GM19238 (cell line): ENCODE data around the gene IFIT2.
"Not testable (repeated sequence)": the region's sequence is repeated elsewhere in the genome, so short reads cannot be mapped to it uniquely, and the experiment has no call there.

Experiments
- DNase-seq: peaks from one replicate; pipeline ENCODE4 v3.0.0; 2011; ENCODE audit warnings: low spot score; ENCODE audit not compliant: insufficient read length

Gene IFIT2

GRCh38 chr10:89306434-89307268, 4.8 kb downstream of the IFIT2 start:
- DNase-seq: no peak

- no peak for DNase-seq
Measured at GRCh38 chr10:89307269-89307577, 5.4 kb downstream of the IFIT2 start.

- no peak for DNase-seq
Measured at GRCh38 chr10:89308266-89308665, 6.4 kb downstream of the IFIT2 start.

- DNase-seq: no peak
Measured at GRCh38 chr10:89308736-89309135, 6.9 kb downstream of the IFIT2 start.

DNA sequence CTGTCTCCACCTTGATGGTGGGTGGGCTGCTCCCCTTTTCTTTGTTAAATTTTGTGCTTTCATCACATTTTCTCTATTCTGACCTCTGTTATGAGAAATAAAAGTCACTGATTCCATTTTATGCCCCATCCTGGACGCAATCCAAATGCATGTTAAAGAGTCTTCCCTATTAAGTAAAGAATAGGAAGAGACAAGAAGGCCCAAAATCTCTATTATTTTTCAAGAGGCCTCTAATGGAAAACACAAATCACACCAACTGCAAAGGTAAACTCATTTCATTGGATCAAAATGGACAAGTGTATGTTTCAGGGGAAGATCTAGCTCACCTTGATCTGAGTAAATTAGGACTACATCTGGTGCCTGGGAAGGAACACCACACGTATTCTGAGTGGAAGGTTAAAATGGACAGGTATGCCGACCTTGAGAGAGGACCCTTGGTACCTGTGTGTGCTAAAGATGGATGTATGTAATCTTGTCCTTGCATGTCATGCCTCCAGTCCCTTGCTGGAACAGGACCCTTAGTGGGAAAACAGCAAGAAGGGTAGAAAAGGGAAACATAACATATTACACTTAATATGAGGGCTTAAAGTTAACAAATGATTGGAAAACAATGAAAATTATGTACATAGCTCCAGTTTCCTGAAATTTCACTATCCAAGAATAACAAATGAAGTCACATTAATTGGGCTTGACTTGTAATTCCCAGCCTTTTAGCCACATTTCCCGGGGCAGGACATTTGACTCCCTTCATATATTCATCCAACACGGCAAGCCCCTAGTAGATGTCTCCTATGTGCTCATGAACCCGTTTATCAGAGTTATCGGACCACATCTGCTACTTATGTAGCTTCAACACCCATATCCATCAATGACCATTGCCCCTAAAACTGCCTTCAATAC, 7.6 kb downstream of the IFIT2 start:
- no peak for DNase-seq

DNA sequence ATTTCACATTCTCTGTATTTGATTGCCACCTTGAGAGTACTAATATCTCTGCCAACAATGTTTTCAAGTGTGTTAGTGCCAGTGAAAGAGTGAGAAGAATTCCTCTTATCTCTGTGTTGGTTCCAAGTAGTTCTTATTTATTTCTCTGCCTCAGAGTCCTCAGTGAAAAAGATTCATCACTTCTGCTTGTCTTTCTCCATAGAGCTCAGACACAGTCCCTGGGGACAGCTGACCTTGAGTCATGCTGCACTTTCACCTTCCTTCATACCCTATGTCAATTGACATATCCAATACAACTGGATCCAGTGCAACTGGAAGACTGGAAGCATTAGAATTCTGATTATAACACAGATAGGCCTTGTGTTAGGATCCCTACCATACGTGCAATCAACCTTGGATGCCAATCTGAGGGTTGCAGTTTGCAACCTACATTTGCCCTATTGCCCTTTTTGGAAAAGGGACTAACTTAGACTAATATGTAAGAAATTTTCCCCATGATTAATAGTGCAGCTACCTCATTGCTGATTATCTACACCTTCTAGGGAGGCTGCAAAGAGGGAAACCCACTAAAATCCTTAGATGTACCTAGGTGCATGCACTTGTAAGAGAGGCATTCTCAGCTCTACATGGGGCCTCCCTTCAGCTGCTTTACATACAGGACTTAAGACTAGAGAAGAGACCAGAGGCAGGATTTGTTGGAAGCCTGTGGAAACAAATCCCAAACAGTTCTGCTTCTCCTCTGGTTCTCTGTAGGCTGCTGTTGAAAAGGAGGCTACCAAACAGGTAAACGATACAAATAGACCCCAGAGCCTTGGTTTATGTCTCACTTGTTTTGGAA, 8.4 kb downstream of the IFIT2 start:
- DNase-seq: no peak

DNA sequence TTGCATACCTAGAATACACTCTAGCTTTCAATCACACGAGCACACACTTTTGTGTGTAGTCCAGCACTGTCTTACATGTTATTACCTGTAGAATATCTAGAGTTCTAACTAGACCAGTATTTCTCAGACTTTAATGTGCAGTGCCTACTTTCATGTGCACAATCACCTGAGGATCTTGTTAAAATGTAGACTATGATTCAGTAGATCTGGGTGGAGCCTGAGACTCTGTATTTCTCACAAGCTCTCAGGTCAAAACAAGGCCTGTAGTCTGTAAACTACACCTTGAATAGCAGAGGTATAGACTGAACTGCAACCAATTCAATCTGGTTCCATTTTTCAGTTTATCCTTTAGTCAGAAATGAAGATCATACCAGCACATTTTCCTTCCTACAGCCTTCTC, 11.1 kb downstream of the IFIT2 start:
- no peak for DNase-seq

GRCh38 chr10:89314676-89315075, 12.8 kb downstream of the IFIT2 start:
- DNase-seq: no peak

GRCh38 chr10:89318047-89318446, 16.2 kb downstream of the IFIT2 start:
- not testable (repeated sequence) for DNase-seq

DNA sequence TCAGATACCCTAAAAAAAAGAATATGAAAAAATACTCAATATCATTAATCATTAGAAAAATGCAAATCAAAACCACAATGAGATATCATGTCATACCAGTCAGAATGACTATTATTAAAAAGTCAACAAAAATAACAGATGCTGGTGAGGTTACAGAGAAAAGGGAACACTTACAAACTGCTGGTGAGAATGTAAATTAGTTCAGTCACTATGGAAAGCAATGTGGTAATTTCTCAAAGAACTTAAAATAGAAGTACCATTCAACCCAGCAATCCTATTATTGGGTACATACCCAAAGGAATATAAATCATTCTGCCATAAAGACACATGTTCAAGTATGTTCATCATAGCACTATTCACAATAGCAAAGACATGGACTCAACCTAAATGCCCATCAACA, 23.2 kb downstream of the IFIT2 start:
- DNase-seq: not testable (repeated sequence)

DNA sequence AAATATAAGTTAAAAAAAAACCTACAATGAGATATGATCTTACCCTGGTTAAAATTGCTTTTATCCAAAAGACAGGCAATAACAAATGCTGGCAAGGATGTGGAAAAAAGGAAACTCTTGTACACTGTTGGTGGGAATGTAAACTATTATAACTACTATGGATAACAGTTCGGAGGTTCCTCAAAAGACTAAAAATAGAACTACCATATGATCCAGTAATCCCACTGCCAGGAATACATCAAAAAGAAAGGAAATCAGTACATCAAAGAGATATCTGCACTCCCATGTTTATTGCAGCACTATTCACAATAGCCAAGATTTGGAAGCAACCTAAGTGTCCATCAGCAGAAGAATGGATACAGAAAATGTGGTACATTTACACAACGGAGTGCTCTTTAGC, 24.0 kb downstream of the IFIT2 start:
- not testable (repeated sequence) for DNase-seq

GRCh38 chr10:89327803-89328441, 26.1 kb downstream of the IFIT2 start, which contains the start of gene IFIT3:
IFIT3 (plus strand) TSS chr10:89327997; CDS start chr10:89328074, 77 bp downstream.
- DNase-seq: peak; percentile 21

- DNase-seq: no peak
Measured at GRCh38 chr10:89329151-89329550, 27.3 kb downstream of the IFIT2 start.

DNA sequence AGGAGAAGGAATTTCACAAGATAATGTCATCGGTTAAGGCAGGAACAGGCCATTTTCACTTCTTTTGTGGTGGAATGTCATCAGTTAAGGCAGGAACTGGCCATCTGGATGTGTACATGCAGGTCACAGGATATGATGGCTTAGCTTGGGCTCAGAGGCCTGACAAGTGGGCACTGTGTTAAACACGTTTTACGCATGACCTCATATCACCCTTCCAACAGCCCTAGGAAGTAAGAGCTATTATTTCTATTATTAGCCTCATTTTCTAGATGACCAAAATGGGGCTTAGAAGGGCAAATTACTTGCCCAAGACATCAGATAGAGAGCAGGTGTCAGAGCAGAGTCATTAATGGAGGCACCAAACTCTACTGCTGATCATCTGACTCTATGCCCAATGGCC, 28.2 kb downstream of the IFIT2 start:
- not testable (repeated sequence) for DNase-seq

DNA sequence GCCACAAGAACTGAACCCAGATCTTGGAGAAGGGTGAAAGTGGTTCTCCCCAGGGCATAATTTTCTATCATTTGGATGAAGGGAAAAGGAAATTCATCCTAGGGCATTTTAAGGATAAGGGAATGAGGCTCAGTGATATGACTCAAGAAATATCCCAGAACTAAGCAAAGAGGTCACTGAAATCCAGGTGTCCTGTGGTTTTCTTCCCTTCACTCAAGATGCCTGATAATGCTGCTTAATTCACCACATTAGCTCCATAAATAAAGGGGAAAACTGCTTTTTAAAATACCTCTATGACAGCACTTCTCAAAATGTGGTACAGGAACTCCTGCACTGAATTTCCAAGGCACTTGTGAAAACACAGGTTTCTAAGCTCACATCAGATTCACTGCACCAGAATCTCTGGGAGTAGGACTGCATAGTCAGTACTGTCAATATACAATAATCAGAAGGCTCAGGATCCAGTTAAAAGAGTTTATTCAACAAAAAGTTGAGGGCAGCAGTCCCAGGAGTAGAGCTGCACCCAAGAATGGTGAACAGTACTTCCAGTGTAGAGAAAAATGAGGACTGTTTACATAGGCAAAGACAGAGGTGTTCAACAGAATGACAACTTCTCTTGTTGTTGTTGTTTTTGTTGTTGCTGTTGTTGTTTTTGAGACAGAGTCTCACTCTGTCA, 28.8 kb downstream of the IFIT2 start:
- no peak for DNase-seq

DNA sequence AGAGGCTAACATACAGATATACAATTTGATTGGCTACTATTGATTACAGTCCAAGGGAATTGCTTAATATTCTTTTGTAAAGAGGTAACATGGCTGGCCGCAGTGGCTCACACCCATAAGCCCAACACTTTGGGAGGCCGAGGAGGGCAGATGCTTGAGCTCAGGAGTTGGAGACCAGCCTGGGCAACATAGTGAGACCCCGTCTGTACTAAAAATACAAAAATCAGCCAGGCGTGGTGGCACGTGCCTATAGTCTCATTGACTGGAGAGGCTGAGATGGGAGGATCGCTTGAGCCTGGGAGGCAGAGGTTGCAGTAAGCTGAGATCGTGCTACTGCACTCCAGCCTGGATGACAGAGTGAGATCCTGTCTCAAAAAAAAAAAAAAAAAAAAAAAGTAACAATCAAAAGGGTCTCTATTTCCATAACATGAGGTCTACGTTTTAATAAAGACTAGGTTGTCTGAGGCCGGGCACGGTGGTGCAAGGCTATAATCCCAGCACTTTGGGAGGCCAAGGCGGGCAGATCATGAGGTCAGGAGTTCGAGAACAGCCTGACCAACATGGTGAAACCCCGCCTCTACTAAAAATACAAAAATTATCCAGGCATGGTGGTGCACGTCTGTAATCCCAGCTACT, 29.8 kb downstream of the IFIT2 start:
- DNase-seq: not testable (repeated sequence)

DNA sequence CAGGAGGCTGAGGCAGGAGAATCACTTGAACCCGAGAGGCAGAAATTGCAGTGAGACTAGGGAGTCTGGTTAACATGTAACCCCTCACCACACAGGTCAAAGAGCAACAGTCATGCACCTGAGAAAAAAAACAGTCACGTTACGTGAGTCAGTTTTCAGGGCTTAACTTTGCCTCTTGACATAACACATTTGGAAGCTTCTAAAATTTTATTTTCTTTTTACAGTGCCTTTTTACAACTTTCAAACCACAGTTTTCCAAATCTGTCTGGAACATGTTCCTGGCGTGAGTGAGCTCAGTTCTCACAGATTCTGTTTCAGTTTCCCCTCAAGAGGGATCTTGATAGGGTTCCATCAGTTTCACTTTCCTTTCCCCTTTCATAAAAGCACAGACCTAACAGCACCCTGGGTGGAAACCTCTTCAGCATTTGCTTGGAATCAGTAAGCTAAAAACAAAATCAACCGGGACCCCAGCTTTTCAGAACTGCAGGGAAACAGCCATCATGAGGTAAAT, 30.3 kb downstream of the IFIT2 start:
- DNase-seq: no peak

DNA sequence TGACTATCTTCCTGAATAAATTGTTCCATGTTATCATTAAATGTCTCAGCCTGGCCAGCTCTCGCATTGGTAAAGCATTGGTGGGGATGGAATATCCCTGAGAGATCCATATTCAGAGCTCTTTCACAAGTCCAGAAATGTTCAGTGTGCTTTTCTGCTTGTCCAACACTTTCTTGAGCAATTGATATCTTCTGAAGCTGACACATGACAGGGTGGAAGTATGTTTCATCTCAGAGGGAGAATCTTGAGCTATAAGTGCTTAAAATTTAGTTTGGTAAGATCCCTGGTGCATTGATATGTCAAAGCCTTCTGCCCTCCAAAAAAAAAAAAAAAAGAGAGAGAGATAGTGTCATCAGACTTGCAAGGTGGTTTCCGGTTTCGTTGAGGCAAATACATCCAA, 33.4 kb downstream of the IFIT2 start:
- no peak for DNase-seq

DNA sequence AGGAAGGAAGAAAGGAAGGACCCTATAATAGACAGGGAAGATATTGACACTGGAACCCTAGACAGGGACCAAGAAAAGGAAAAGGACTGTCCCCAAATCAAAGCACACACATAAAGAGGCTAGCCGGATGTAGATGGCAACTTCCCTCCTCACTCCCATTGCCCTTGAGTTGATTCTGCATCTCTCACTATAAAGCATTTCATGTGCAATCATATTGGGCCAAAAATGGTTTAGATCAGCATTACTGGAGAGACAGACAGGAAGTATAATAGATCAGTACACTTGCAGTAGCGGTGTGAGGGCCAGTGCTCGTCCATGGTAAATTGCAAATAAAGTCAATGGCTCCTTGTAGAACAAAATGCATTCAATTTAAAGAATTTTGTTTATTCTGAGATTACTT, 34.4 kb downstream of the IFIT2 start:
- no peak for DNase-seq

DNA sequence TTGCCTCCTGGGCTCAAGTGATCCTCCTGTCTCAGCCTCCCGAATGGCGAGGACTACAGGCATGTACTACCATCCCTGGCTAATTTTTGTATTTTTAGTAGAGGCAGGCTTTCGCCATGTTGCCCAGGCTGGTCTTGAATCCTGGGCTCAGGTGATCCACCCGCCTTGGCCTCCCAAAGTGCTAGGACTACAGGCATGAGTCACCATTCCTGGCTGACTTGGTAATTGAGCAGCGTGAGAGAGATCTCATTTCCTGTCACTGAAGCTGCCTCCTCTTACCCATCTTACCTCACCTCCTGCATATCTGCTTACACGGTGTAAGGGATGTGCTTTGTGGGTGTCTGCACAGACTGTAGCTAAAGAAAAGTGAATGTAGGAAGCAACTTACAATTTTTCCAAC, 35.6 kb downstream of the IFIT2 start:
- DNase-seq: no peak
